HG03460 (cell line): Measurements from ENCODE around the gene ARHGAP15.

Source experiments
- ATAC-seq: cut with Tn5 transposase; IDR thresholded peaks from one replicate; pipeline ENCODE4 v1.9.1; 2021; ENCODE audit not compliant: unreplicated experiment

Gene ARHGAP15

DNA sequence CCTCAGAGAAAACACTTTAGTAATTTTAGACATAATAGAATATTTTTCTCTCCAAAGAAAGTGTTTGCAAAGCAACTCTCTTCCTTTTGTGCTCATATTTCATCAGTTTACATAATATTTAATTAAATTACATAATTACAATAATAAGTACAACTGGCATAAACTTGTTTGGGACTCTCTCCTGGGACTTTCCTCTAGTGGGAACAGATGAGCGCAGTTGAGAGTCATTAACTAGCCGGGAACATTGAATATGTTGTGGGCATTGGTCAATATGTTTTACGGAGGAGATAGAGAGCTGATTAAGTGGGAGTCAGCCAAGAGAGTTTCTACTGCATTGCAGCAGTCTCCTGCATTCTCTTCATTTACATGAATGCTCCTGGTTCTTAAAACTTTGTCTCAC lies 607.7 kb downstream of the ARHGAP15 start:
- no peak for ATAC-seq

DNA sequence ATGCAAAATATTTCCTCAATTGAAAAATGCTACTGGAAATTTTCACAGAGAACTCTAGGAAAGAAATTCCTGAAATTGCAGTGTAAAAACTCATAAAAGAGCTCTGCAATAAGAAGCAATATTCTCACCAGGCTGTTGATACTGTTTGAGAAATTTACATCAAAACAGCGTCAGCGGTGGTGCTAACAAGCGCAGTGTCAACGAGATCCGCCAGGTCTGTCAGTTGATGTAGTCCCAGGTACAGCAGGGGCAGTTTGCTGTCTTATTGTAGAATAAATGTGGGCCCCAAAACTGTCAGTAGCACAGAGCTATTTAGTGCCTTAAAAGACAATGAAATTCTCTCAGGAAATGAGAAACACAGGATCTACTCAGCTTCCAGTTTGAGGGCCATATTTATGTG lies 611.2 kb downstream of the ARHGAP15 start:
- ATAC-seq, result no peak

DNA sequence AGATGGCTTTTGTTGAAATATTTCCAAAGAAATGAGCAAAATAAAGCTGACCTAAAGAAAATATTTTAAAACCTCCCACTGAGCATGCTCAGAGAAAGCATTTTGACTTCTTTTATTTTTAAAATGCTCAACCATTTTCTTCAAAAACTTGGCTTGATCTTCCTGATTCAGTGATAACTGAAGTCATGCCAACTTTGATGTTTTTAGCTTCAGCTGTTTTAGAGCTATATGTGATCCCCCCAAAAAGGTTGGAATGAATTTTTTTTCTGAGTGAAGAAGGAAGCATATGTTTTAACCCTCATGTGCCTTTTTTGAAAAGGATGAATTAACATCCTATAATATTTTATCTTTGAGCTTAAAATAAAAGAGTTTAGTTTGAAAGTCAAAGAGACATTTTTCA lies 612.0 kb downstream of the ARHGAP15 start:
- ATAC-seq, result no peak

DNA sequence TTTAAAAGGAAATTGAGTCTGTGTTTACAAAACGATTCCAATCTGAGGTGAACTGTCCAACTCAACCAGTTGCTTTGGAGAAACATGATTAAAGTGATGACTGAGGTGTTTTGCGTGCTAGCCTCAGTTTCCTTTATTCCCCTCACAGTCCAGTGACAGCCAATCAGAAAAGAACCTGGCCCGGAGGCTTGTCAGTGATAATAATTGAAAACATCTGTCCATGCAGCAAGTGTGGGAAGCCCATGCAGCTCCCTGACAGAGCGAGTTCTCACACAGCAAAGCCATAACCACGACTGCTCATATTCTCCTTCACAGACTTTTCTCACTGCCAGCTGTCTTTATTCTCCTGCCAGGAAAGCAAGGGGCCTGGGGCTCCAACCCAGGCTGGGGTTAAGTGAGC lies 613.4 kb downstream of the ARHGAP15 start:
- no peak for ATAC-seq

DNA sequence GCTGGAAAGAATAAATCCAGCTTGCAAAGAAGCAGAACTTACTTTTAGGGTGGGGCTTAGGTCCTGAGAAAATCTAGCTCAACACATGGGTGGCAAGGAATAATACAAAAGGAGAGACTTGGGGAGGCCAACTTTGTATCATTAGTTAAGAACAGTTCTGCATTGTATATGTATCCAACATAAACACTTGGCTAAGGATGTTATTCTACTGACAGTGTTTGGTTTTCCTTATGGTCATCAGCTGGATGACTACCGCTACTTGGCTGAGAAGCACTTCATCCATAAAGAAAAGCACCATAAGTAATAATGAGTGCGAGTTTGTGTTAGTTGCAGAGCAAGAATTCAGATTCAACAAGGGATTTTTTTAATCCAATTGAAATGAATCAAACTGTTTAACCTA lies 614.9 kb downstream of the ARHGAP15 start:
- no peak for ATAC-seq

DNA sequence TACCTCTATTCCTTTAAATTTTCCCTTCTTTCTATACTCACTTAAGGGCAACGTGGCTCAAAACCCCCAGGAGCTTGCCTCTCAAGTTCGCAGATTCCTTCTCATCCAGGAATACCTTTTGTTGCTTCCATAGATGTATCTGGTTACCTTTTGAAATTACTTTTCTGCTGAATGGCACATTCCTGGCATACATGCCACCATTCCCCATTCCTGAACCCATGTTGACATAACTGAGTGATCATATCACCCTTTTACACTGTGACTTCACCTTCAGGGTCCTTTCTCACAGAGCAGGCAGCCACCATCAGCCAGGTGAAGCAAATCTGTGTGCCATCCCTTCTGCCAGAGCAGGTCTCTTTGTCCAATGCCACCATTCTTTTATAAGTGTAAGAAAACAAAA lies 615.8 kb downstream of the ARHGAP15 start:
- no peak for ATAC-seq

DNA sequence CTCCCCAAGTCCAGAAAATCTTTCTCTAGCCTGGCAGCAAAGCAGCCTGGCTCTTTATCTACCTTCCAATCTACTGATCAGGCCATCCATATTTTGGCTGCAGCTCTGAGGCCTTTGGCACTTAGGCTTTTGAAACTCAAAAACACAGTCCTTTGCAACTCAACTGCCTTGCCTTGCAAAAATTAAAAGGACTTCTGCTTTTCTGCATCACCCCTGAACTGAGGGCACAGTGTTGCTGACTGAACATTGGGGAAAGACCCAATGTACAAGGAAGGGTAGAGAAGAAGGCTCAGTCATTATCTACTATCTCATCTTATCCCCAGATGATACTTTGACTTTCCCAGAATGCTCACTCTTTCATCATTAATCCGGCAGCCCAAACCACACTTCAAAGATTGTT lies 625.5 kb downstream of the ARHGAP15 start:
- no peak for ATAC-seq

DNA sequence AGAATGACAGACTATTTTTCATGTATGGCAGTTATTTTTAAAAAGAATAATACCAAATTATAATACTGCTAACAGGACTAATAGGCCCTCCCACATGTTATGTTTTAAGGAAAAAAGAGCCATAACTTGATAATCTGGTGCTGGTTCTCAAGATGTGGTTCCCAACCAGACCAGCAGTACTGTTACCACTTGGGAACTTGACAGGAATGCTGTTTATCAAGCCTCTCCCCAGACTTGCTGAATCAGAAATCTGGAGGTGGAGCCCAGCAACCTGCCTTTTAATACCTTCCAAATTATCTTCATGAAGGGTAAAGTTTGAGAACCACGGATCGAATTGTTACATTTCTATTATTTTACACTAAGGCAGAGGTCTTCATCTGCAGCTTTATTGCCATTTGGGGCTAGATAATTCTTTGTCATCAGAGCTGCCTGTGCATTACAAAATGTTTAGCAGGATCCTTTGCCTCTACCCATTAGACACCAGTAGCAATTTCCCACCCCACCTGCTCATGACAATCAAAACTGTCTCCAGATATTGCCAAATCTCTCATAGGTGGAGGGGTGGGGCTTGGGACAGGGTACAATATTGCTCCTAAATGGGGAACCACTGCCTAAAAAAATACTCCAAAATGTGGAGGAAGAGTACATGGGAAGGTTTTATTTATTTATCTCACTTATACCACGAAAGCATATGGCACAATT lies 629.6 kb downstream of the ARHGAP15 start:
- no peak for ATAC-seq

DNA sequence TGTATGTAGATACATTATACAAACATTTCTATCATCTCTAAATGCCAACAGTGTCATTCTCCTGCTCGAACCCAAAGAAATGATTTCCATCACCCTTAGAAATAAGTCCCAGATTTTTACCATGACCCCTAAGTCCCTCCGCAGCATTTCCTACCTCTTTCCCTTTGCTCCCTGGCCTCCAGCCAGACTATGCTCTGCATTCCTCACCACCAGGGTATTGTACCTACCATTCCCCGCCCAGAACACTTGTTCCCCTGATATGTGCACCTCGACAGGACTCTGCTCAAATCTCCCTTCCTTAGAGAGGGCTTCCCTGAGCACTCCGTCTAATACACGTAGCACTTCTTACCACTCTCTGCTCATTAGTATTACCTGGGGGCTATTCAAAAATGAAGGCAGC lies 630.2 kb downstream of the ARHGAP15 start:
- ATAC-seq, result no peak

DNA sequence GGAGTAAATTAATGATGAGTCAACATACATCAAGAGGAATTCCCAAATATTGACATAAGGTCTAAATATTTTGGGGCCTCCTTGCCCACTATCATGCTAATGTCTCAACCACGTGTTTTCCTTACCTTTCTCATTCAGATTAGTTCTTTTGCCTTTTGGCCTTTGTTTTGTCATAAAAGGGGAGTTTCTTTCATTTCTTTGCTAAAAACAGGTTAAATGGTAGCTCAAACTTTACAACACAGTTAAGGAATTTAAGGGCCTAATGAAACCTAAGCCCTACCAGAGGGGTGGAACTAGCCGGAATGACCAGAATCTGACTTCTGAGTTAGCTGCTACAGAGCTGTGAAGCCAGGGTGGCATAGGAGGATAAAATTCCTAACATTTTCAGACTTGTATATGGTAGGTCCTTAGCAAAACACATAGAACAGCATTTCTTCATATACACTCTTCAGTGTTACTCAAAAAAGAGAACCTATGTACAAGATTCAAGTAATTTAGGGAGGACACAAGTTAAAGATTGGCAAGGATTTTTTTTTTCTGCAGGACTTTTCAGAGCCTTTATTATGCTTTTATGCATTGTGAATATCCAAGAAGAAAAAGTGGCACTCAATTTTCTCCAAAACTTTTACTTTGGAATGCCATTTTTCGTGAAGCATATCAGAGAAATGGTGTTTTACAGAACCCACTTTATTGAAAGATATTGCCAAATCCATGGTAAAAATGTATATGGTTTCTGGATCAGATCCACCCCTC lies 633.1 kb downstream of the ARHGAP15 start:
- no peak for ATAC-seq

DNA sequence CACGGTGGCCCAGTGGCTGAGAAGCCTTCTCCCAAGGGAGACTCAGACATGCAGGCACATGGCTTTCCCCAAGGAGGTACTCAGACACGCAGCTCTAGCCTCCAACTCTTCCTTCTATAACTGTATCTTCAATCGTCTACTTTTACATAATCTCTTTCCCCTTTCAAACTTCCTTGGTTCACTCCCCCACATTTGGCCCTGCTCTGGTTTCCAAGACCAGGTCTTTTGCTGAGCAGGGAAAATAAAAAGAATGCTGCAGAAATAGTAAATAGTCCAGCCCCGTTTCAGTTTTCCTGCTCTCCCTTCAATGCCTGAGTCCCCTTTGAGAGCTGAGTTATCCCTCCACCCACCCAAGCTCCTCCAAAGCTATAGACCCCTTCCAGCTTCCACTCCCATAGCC lies 635.0 kb downstream of the ARHGAP15 start:
- ATAC-seq, result no peak

DNA sequence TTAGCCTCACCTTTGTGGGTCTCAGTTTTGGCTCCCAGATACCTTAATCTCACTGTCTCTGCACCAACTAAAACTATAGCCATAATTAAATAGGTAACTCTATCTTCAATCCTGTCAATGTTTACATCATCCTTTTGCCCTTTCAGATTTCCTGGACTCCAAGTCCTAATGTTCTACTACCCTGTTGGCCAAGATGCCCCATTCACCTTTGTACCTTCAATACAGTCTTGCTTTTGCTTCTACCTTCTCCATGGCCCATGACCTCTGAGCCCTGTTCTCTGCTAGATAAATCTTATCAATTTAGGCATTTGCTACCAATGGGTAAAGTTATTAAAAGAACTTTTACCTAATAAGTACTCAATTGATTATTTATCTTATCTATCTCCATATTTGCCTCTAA lies 635.5 kb downstream of the ARHGAP15 start:
- no peak for ATAC-seq

DNA sequence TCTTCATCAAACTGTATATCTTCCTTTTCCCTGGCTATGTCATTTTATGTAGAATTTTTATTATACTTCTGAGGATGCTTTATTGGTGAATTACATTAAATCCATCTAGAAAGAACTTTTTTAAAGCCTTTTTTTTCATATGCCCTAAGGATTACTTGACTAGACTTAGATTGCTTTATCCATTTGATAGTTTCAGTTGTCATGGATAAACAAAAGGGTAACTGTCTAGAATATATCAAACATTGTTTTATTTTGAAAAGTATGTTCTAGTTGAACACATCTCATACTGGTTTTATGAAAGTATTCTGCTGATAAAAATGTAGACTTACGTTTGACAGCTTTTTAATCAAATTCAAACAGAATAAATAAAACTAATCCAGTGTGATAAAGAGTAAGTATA lies 639.8 kb downstream of the ARHGAP15 start:
- ATAC-seq, result no peak

DNA sequence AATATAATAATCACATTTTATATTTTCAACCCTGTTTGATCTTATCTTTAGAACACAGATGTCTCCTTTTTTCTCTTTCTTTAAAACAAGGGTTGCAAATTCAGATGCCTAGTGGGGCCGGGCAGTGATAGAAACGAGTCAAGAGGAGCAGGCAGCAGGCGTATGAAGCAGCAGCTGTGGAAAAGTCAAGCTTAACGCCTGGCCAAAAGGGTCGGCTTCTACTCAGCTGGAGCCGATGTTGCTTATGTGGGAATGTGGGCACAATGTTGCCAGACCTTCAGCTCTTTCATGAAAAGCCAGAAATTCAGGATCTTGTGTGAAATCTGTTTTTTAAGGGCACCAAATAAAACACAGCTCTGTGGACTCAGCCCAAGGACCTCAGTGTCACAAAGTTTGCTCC lies 642.7 kb downstream of the ARHGAP15 start:
- ATAC-seq, result no peak

DNA sequence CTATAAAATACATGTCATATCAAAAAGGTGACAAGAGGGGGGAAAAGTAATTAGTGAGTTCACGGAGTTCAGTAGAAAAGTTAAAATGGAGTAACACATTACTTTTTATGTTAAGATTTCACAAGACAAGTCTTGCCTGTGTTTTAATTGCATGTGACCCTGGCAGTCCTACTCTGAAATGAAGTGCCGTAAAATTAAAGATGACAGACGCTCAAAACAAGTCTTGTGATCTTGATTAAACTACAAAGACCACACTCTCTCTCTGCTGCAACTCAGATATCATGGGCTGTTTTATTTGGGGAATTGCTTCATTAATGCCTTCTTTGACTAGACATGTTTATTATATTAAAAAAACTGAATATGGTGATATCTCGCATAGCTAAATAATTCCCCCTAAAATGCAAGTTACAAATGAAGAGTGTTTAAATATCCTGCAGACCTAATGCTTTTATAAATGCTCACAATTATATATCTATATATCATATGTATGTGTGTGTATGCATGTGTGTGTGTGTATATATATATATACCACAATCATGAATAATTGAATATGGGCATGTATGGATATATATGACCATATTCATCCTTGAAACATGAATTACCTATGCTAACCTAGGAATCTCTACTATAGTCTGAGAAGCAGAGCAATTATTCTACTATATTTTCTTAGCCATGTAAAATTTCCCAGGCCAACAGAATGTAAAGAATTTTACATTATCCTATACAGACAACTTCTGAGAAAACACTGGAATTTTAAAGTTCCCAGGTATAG lies 647.5 kb downstream of the ARHGAP15 start:
- ATAC-seq, result no peak

DNA sequence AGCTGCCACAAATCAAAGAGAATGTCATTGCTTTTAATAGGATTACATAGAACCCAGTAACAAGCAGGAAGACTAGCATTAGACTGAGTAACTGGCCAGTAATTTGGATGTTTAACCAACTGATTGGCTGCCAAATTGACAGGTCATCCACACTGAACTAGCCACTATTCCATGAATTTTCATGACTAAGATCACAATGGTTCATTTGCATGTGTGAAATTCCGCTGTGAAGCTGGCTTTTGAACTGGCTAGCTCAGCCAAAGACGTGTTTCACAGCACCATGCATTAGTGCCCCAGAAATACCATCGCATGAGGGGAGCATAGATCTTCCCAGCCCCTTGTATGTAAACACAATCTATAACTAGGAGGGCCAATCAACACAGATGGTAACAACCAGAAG lies 649.8 kb downstream of the ARHGAP15 start:
- no peak for ATAC-seq

DNA sequence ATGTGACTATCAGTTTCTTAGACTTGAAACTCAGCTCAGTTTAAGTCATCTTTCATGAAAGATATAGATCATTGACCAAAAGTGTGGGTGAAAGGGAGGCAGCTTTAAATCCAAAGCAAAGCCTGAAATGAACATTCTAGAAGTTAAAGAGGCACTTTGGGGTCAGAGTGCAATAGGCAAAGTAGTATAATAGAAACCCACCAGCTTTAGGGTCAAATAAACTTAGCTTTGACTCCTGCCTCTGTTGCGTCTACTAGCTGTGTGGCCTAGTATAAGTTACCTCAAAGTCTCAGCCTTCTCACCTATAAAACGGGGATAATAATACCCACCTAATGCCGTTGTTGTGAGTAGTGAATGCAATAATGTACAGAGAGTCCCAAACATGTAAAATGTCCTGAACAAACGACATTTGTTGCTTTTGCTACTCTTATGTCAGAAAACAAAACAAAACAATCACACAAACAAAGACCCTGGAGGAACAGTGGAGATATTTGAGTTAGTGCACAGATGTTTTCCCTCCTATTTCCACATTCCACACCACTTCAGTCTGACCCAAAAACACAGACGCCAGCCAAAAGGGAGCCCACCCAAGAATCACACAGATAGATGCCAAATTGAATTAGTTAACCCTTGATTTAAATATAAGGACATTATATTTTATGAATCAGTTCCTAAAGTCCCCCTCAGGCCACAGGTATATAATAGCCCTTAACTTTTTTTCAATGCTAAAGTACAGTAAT lies 657.0 kb downstream of the ARHGAP15 start:
- no peak for ATAC-seq

DNA sequence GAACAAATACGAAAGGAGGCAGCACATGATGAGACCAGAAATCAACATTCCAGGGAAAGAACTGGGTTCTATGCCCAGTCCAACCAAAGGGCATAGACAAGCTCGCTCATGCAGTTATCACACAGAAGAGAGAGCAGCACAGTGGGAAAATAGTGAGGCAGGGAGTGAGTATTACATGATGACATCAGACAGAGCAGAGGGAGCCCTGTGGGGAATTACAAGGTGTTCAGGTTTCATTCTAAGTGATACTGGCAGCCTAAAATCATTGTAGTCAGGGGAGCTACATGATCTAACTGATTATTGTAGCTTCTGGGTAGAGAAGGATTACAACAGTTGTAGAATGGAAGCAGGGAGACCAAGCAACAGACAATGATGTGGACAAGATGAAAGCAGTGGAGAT lies 658.5 kb downstream of the ARHGAP15 start:
- no peak for ATAC-seq

DNA sequence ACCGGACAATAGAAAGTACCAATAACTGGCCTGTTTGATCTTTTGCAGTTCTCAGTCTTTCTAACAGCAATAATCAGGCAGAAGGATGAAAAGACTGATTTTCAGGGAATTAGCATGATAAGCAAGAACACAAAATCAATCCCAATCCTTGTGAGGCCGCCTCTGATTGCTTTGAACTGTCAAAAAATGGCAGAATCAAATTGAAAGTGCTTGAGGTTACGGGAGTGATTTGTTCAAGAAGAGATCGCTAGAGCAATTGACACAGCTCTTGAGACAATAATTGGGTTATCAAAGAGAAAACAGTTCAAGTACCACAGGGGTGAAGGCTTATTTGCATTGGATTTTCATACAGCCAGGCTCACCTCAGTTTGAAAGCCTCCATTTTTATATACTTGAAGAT lies 663.4 kb downstream of the ARHGAP15 start:
- no peak for ATAC-seq

DNA sequence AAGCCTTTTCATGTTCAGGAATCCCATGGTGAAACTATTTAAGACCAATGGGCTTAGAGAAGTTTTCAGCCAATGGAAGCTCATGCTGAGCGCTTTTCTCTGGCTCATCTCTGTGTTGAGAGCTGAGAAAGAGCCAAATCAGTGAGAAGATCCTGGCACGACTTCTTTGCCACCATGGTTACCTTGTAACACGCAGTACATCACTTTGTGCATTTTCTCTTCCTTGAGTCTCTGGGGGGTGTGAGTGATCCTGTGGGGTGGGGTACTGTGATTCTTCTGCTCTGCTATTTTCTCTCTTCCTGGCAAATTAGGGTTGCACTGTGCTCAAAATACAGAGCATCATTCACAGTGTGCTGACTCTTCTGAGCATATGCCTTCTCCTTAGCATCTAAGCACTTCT lies 664.2 kb downstream of the ARHGAP15 start:
- no peak for ATAC-seq

DNA sequence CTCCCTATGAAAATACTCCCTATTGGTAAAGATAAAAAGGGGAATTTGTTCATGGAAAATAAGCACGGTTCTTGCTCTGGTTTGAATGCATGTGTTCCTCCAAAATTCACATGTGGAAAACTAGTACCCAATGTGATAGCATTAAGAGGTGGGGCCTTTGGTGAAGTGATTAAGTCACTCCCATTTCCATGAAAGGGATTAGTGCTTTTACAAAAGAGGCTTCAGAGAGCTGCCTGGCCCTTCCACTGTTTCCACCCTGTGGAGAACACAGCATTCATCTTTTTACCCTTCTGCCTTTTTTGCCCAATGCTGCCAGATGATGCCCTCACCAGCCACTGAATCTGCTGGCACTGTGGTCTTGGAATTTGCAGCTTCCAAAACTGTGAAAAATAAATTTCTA lies 666.8 kb downstream of the ARHGAP15 start:
- ATAC-seq, result no peak
